ENCODE measurements around the gene SYPL1. TPM values are rescaled to one million over a fixed set of nuclear protein-coding genes. Genes with fewer than 3 reads are reported as not detected.

SYPL1 gene
- polyA plus RNA-seq, 1 donor = 60.0 TPM

- DNase-seq = no peak
Observed at GRCh38 chr7:106065575-106066500, 46.3 kb downstream of the SYPL1 start.

- DNase-seq = peak; percentile 82
Observed at GRCh38 chr7:106064771-106065574, 47.1 kb downstream of the SYPL1 start.

GRCh38 chr7:106064316-106064715 lies 47.8 kb downstream of the SYPL1 start:
- no peak for DNase-seq

- DNase-seq = no peak
Observed at GRCh38 chr7:106063692-106064091, 48.4 kb downstream of the SYPL1 start.

GRCh38 chr7:106063024-106063423 lies 49.1 kb downstream of the SYPL1 start:
- DNase-seq = no peak

GRCh38 chr7:106062521-106062931 lies 49.6 kb downstream of the SYPL1 start:
- no peak for DNase-seq

GRCh38 chr7:106062006-106062405 lies 50.1 kb downstream of the SYPL1 start:
- no peak for DNase-seq

GRCh38 chr7:106061301-106061979 lies 50.7 kb downstream of the SYPL1 start:
- DNase-seq = no peak

- DNase-seq = no peak
Observed at GRCh38 chr7:106060394-106060920, 51.7 kb downstream of the SYPL1 start.

- no peak for DNase-seq
Observed at GRCh38 chr7:106059556-106059955, 52.6 kb downstream of the SYPL1 start.

- no peak for DNase-seq
Observed at GRCh38 chr7:106058928-106059324, 53.2 kb downstream of the SYPL1 start.

- DNase-seq = no peak
Observed at GRCh38 chr7:106057962-106058927, 53.9 kb downstream of the SYPL1 start.

- DNase-seq = no peak
Observed at GRCh38 chr7:106057204-106057961, 54.7 kb downstream of the SYPL1 start.

GRCh38 chr7:106056513-106057203 lies 55.5 kb downstream of the SYPL1 start:
- DNase-seq = peak; percentile 58

- DNase-seq = no peak
Observed at GRCh38 chr7:106054971-106055532, 57.1 kb downstream of the SYPL1 start.

GRCh38 chr7:106054156-106054910 lies 57.8 kb downstream of the SYPL1 start:
- DNase-seq = no peak

- no peak for DNase-seq
Observed at GRCh38 chr7:106053109-106053508, 59.0 kb downstream of the SYPL1 start.

GRCh38 chr7:106052681-106053080 lies 59.4 kb downstream of the SYPL1 start:
- DNase-seq = no peak

- no peak for DNase-seq
Observed at GRCh38 chr7:106050746-106051117, 61.4 kb downstream of the SYPL1 start.
